Right lobe of liver (tissue), 6 donors: ENCODE results near the gene VGLL4. TPM values are rescaled to one million over a fixed set of nuclear protein-coding genes. Genes with fewer than 3 reads are reported as not detected.
"Not testable (repeated sequence)": the region's sequence is repeated elsewhere in the genome, so short reads cannot be mapped to it uniquely, and the experiment has no call there.

Experiments used
- ATAC-seq, 4 donors: fragments of 200-7000 bp; cut with Tn5 transposase; one replicate each; pipeline ENCODE4 v1.9.1; 2020; ENCODE audit warnings: mild to moderate bottlenecking in 4 of 4, moderate library complexity in 4 of 4
- DNase-seq, 3 donors: peaks; one replicate each; pipeline ENCODE4 v3.0.0-alpha.2; 2020
- H3K27ac ChIP-seq, 3 donors: fragments of 200-600 bp; one replicate each; pipeline ENCODE4 v1.8.0; 2022
- H3K27me3 ChIP-seq, 2 donors: fragments of 200-600 bp; one replicate each; pipeline ENCODE4 v1.8.0; 2022
- H3K36me3 ChIP-seq, 4 donors: fragments of 200-600 bp; sonication (generic) in 1 of 4; one replicate each; pipeline versions ENCODE4 v1.5.1 to v1.8.0; 2017 to 2022; ENCODE audit warnings: control low read depth in 1 of 4
- H3K4me1 ChIP-seq, 4 donors: fragments of 200-600 bp; sonication (generic) in 1 of 4; one replicate each; pipeline versions ENCODE4 v1.5.1 to v1.8.0; 2017 to 2022; ENCODE audit warnings: control low read depth in 1 of 4
- H3K4me3 ChIP-seq, 3 donors: fragments of 200-600 bp; one replicate each; pipeline ENCODE4 v1.8.0; 2022
- H3K9me3 ChIP-seq, 4 donors: fragments of 200-600 bp; sonication (generic) in 1 of 4; one replicate each; pipeline versions ENCODE4 v1.5.1 to v1.8.0; 2017 to 2022; ENCODE audit warnings: control low read depth in 1 of 4
- POLR2A ChIP-seq: fragments of 450-650 bp; IDR thresholded peaks from one replicate; pipeline ENCODE4 v1.6.1; 2017; ENCODE audit warnings: antibody characterized with exemption, mild to moderate bottlenecking
- WGBS: methylation state at CpG from one replicate; pipeline ENCODE4 v1.1.6; 2018; ENCODE audit warnings: low coverage, low lambda C conversion rate; ENCODE audit not compliant: insufficient coverage; ENCODE audit errors: missing lambda C conversion rate; 5-methylcytosine and 5-hydroxymethylcytosine counted together
- intact Hi-C, 2 donors: fragments of 100-400 bp; cut with DNase I; formaldehyde crosslinking; loops; one replicate each; pipeline versions ENCODE4 v1.11.2 to v1.14.1; 2022
- total RNA-seq, 6 experiments: library from RNA; depleted of rRNA in 2 of 6; stranded (reverse); fragments of >200 nt in 2 of 6; fragmentation: NEBNext Ultra II Directional in 3 of 6; extraction: Animal tissue kit (Norgen Biotek cat#: 25700) in 3 of 6; gene quantifications; one replicate each; pipeline versions ENCODE4 v1.1.0 to v1.2.4, GENCODE V29; 2016 to 2023
- TF ChIP-seq, protein P1 (sequence below), 4 donors: fragments of 200-600 bp in 3 of 4; fragments of 450-650 bp in 1 of 4; IDR thresholded peaks; one replicate each; pipeline versions ENCODE4 v1.5.1 to v1.8.0; 2016 to 2022; ENCODE audit warnings: antibody characterized with exemption in 4 of 4, mild to moderate bottlenecking in 2 of 4
- donor health status: DM: no; HTN: yes; CAD: no.
- donor health status: DM: no; HTN: no; CAD: no.
- donor health status: DM: no; HTN: no; CAD: no.
- donor health status: DM: no; HTN: yes; CAD: no.
- donor health status: DM: no; HTN: yes; CAD: no.

The VGLL4 gene
- total RNA-seq, 6 experiments from 2014 or later, result 10.4 to 22.4 (median 15.2) TPM

DNA sequence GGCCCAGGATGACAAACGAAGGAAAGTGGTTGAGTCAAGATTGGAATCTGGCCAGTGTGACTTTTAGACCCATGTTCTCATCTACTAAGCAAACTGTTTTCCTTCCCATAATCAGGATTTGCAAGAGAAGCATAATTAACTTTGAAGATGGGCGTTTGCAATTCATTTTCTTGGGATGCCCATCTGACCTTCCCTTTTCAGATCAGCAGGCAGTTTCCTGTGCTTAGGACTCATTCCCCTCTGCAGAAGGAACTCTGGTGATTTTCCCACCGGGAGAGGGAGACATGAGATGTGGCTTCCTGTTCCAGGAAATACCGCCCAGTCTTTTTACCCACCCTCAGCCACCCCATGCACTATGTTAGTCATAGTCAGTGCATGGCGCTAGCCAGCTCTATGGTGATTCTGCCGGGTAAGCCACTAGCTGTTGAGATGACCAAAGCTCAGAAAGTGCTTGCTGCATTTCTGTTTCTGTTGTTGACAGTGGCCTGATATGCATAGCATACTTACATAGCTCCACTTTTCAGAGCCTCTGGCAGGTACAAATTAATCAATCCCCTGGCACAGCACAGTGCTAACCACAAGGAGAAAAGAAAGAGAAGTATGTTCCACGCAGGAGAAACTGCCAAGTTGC is 129.4 kb downstream of the VGLL4 start:
- Histone ChIP-seq H3K4me3 (no peak overlapping the region), H3K9me3 (no peaks in the 10 kb centered on the region), H3K27me3 (no peaks in the 10 kb centered on the region), H3K36me3 (no peaks in the 10 kb centered on the region), H3K27ac (no peak overlapping the region), H3K4me1 (no peaks in the 10 kb centered on the region)
- ATAC-seq (peak; percentile 77 to 93 (median 80)), DNase-seq (no peak)
- TF ChIP-seq POLR2A, result no peak
- TF ChIP-seq, protein P1, sequence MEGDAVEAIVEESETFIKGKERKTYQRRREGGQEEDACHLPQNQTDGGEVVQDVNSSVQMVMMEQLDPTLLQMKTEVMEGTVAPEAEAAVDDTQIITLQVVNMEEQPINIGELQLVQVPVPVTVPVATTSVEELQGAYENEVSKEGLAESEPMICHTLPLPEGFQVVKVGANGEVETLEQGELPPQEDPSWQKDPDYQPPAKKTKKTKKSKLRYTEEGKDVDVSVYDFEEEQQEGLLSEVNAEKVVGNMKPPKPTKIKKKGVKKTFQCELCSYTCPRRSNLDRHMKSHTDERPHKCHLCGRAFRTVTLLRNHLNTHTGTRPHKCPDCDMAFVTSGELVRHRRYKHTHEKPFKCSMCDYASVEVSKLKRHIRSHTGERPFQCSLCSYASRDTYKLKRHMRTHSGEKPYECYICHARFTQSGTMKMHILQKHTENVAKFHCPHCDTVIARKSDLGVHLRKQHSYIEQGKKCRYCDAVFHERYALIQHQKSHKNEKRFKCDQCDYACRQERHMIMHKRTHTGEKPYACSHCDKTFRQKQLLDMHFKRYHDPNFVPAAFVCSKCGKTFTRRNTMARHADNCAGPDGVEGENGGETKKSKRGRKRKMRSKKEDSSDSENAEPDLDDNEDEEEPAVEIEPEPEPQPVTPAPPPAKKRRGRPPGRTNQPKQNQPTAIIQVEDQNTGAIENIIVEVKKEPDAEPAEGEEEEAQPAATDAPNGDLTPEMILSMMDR (IDR thresholded peaks at IDR 0.05), result no peak
- WGBS, result 40% methylated on average over 6 of the region's 7 CpGs
- intact Hi-C loops, result no loop called here

DNA sequence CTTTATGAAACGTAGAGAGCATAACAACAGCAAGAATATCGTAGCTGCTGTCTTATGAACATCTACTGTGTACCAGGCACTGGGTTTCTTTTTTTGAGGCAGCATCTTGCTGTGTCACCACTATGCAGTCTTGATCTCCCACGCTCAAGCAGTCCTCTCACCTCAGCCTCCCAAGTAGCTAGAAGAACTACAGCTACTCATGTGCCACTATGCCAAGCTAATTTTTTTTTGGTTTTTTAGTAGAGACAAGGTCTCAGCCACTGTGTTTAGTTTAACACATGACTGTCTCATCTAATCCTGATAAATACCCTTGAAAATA is 129.9 kb downstream of the VGLL4 start:
- no peaks in the 10 kb centered on the region for H3K36me3 ChIP-seq
- DNase-seq (no peak), ATAC-seq (peak in 1 of 4 donors; percentile 17)
- H3K4me1 ChIP-seq, result peaks cover 0 to under 1% (median 0%) of the 10 kb centered on the region in 4 donors
- WGBS, result no CpG with 5 or more reads among the region's 3 CpGs
- intact Hi-C loops, result no loop called here
- no peak overlapping the region for H3K4me3 ChIP-seq
- no peak overlapping the region for H3K27ac ChIP-seq
- no peaks in the 10 kb centered on the region for H3K27me3 ChIP-seq
- no peak for TF ChIP-seq POLR2A
- TF ChIP-seq, protein P1 (IDR thresholded peaks at IDR 0.05), result no peak
- no peaks in the 10 kb centered on the region for H3K9me3 ChIP-seq

DNA sequence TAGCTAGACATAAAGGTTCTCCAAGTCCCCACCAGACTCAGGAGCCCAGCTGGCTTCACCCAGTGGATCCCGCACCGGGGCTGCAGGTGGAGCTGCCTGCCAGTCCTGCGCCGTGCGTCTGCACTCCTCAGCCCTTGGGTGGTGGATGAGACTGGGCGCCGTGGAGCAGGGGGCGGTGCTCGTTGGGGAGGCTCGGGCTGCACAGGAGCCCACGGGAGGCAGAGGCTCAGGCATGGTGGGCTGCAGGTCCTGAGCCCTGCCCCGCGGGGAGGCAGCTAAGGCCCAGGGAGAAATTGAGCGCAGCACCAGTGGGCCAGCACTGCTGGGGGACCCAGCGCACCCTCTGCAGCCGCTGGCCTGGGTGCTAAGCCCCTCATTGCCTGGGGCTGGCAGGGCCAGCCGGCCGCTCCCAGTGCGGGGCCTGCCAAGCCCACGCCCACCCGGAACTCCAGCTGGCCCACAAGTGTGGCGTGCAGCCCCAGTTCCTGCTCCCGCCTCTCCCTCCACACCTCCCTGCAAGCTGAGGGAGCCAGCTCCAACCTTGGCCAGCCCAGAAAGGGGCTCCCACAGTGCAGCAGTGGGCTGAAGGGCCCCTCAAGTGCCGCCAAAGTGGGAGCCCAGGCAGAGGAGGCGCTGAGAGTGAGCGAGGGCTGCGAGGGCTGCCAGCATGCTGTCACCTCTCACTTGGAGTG is 130.4 kb downstream of the VGLL4 start:
- H3K4me1 ChIP-seq, ATAC-seq, intact Hi-C loops, H3K9me3 ChIP-seq, H3K4me3 ChIP-seq, H3K27ac ChIP-seq, H3K36me3 ChIP-seq, DNase-seq, H3K27me3 ChIP-seq: not testable (repeated sequence)
- 94% methylated on average over 3 of the region's 27 CpGs for WGBS

DNA sequence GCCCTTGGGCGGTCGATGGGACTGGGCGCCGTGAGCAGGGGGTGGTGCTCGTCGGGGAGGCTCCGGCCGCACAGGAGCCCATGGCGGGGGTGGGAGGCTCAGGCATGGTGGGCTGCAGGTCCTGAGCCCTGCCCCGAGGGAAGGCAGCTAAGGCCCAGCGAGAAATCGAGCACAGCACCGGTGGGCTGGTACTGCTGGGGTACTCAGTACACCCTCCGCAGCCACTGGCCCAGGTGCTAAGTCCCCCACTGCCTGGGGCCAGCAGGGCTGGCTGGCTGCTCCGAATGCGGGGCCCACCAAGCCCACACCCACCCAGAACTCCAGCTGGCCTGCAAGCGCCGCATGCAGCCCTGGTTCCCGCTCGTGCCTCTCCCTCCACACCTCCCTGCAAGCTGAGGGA is 132.1 kb downstream of the VGLL4 start:
- H3K9me3 ChIP-seq, H3K4me3 ChIP-seq, H3K27me3 ChIP-seq, H3K4me1 ChIP-seq, DNase-seq, H3K36me3 ChIP-seq, intact Hi-C loops, H3K27ac ChIP-seq, ATAC-seq: not testable (repeated sequence)
- no CpG with 5 or more reads among the region's 20 CpGs for WGBS

DNA sequence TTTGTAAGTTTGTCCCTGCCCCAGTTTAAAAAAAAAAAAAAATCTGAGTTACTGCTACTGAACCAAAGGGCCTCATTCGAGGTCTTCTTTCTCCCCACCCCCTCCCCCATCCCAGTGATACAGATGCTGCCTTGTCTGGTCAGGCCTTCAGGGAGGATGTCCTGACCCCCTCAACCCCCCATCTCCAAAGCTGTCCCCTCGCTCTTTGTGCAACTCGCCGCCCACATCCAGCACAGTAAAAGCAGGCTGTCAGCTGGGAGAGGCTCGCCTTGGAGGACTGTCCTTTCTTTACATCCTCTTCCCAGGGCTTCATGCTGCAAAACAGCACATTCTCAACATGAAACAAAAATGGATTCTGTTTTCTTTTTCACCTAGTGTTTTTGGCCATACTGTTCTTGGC is 133.4 kb downstream of the VGLL4 start:
- no peak overlapping the region for H3K27ac ChIP-seq
- H3K9me3 ChIP-seq, result no peaks in the 10 kb centered on the region
- DNase-seq (no peak), ATAC-seq (no peak)
- 89% methylated on average over 5 of the region's 5 CpGs for WGBS
- no peaks in the 10 kb centered on the region for H3K36me3 ChIP-seq
- intact Hi-C loops, result no loop called here
- no peak for TF ChIP-seq POLR2A
- TF ChIP-seq, protein P1 (IDR thresholded peaks at IDR 0.05), result no peak
- H3K4me1 ChIP-seq, result peaks cover 0 to 7% (median 2%) of the 10 kb centered on the region in 4 donors
- no peak overlapping the region for H3K4me3 ChIP-seq
- H3K27me3 ChIP-seq, result no peaks in the 10 kb centered on the region
